Lower leg skin (tissue), 3 donors: ENCODE data around the gene DAP.

Source experiments
- POLR2A ChIP-seq, 2 donors: fragments of 450-650 bp; IDR thresholded peaks; one replicate each; pipeline ENCODE4 v1.6.1; 2016 to 2017; ENCODE audit warnings: antibody characterized with exemption in 2 of 2, mild to moderate bottlenecking in 1 of 2, moderate library complexity in 1 of 2
- TF ChIP-seq, protein P1 (sequence below), 3 donors: fragments of 450-650 bp; IDR thresholded peaks; one replicate each; pipeline ENCODE4 v1.5.1; 2016; ENCODE audit warnings: antibody characterized with exemption in 3 of 3, mild to moderate bottlenecking in 3 of 3, moderate library complexity in 2 of 3

DNA sequence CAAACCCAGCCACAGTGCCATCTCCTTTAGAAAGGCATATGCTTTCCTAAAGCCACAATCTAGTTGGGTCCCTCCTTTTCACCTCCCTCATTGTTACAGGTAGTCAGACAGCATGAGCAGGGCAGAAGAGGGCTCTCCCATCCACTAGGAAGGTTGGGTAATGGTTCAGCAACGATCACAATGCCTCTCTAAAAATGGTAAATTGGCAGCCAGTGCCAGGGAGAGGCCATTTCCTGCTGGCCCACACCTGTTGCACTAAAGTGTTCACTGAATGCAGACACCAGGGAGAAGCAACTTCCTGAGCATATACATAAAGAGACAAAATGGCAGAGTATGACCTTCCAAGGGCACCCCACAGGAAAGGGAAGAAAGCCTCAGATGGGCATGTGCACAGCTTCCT lies 31.3 kb upstream of the DAP start:
- TF ChIP-seq, protein P1, sequence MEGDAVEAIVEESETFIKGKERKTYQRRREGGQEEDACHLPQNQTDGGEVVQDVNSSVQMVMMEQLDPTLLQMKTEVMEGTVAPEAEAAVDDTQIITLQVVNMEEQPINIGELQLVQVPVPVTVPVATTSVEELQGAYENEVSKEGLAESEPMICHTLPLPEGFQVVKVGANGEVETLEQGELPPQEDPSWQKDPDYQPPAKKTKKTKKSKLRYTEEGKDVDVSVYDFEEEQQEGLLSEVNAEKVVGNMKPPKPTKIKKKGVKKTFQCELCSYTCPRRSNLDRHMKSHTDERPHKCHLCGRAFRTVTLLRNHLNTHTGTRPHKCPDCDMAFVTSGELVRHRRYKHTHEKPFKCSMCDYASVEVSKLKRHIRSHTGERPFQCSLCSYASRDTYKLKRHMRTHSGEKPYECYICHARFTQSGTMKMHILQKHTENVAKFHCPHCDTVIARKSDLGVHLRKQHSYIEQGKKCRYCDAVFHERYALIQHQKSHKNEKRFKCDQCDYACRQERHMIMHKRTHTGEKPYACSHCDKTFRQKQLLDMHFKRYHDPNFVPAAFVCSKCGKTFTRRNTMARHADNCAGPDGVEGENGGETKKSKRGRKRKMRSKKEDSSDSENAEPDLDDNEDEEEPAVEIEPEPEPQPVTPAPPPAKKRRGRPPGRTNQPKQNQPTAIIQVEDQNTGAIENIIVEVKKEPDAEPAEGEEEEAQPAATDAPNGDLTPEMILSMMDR (IDR thresholded peaks at IDR 0.05), result no peak
- no peak for TF ChIP-seq POLR2A (IDR thresholded peaks at IDR 0.05)
